HG03095 (cell line): ENCODE results near the gene FGR.
"Not testable (repeated sequence)": the region's sequence is repeated elsewhere in the genome, so short reads cannot be mapped to it uniquely, and the experiment has no call there.

Experiments used
- ATAC-seq: cut with Tn5 transposase; IDR thresholded peaks from one replicate; pipeline ENCODE4 v1.9.1; 2021; ENCODE audit warnings: moderate library complexity; ENCODE audit not compliant: unreplicated experiment

Gene FGR

GRCh38 chr1:27638047-27638734 lies 3.2 kb upstream of the FGR start:
- no peak for ATAC-seq

- no peak for ATAC-seq
Measured at GRCh38 chr1:27635396-27636142, 584 bp upstream of the FGR start.

- no peak for ATAC-seq
Measured at GRCh38 chr1:27634177-27634984, 604 bp downstream of the FGR start.

DNA sequence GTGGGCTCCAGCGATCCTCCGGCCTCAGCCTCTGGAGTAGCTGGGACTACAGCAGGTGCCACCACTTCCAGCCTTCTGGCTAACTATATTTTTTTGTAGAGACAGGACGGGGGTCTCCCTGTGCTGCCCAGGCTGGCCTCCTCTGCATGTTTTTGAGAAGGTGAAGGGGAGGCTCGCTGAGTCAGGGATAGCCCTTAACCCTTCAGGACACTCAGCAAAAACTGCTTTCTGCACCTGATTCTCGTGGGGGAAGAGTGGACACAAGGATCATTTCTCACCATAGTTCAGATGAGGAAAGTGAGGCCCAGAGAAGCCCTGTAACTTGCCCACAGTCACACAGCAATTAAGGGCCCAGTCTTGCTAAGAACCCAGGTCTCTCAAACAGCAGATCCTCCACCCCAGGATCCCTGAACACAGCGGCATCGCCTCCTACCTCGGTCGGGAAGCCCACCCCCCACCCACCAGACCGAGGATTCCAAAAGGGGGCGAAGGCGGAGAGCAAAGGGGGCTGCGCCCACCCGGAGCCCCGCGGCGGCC lies 1.3 kb downstream of the FGR start:
- no peak for ATAC-seq

DNA sequence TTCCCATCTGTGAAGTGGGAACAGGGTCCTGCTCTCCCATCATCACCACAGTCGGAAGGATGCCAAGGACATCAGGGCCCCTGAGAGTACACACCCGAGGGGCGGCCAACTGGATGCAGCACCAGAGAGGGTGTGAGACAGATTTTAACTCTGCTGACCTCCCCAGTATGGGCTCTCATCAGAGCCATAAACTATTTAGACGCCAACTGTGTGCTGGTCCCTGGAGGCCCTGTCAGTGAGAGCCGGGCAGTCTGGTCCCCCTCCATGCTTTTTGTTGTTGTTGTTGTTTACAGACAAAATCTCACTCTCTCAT lies 1.7 kb downstream of the FGR start:
- ATAC-seq, result no peak

DNA sequence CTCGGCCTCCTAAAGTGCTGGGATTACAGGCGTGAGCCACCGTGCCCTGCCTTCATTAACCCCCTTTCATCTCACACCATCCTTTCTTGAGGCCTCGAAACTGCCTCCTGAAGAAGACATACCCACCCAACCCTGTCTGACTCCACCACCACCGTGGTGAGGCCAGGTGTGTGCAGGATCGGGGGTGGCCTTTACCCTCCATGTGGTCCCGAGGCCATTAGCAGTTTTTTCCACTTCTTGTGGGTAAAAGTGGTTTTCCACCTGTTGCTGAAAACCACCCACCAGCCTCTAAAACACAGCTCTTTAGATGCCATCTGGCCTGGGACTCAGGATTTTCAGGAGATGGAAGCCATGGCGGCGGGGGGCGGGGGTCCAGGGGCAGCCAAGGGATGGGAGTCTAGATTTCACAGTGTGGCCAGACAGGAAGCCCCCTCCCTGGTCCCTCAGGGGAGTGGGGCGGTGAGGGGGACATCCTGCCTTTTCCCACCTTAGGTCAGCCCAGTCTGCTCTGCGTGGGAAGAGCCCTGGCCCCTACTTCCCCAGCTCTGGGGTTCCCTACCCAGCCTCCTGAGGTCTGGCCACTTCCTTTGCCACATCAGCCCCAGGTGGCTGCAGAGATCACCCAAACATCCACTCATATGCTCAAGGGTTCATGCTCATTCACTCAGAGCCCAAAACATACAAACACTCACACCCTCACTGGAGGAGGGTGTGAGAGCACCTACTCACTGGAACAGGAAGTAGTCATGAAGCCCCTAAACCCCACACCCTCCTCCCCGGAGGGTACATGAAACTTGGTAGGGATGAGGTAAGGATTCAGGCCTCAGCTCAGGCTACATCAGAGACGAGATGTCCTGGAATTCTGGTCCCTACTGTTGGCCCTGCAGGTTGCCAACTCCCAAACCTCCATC lies 2.3 kb downstream of the FGR start:
- no peak for ATAC-seq

- ATAC-seq, result no peak
Measured at GRCh38 chr1:27630859-27631491, 4.0 kb downstream of the FGR start.

DNA sequence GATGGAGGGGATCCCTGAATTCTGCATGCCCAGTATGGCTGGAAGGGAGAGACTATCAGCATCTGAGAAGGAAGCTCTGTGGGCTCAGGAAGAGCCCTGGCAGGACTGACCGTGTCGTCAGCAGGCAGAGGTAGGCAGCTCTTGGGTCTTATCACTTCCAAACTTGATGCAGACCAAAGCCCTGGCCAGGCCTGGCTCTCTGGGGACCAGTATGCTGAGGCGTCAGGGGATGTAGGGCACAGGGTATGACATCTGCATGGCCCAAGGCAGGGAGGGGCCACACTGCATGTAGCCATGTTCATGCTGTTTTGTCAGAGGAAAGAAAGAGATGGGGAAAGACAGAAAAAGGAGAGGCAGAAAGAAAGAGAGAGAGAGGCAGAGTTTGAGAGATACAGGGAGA lies 6.3 kb downstream of the FGR start:
- ATAC-seq, result no peak

DNA sequence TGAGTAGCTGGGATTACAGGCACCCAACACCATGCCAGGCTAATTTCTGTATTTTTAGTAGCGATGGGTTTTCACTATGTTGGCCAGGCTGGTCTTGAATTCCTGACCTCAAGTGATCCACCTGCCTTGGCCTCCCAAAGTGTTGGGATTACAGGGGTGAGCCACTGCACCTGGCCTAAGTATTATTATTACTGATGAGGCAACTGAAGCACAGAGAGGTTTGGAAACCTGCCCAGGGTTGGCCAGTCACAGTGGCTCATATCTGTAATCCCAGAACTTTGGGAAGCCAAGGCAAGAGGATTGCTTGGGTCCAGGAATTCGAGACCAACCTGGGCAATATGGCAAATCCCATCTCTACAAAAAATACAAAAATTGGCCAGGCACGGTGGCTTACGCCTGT lies 7.3 kb downstream of the FGR start:
- not testable (repeated sequence) for ATAC-seq

DNA sequence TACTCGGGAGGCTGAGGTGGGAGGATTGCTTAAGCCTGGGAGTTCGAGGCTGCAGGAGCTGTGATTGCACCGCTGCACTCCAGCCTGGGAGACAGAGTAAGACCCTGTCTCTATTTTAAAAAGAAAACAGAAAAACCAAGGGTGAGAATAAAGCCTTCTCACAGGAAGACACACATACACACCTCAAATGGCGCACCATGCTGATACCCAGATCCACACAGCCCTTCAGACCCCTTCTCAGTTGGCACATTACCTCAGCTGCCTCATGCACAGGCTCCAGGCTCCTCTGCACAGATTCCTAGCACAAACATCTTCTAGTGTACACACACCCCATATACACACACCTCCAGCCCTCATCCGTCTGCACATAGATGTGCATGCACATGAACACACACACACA lies 7.9 kb downstream of the FGR start:
- ATAC-seq, result no peak

DNA sequence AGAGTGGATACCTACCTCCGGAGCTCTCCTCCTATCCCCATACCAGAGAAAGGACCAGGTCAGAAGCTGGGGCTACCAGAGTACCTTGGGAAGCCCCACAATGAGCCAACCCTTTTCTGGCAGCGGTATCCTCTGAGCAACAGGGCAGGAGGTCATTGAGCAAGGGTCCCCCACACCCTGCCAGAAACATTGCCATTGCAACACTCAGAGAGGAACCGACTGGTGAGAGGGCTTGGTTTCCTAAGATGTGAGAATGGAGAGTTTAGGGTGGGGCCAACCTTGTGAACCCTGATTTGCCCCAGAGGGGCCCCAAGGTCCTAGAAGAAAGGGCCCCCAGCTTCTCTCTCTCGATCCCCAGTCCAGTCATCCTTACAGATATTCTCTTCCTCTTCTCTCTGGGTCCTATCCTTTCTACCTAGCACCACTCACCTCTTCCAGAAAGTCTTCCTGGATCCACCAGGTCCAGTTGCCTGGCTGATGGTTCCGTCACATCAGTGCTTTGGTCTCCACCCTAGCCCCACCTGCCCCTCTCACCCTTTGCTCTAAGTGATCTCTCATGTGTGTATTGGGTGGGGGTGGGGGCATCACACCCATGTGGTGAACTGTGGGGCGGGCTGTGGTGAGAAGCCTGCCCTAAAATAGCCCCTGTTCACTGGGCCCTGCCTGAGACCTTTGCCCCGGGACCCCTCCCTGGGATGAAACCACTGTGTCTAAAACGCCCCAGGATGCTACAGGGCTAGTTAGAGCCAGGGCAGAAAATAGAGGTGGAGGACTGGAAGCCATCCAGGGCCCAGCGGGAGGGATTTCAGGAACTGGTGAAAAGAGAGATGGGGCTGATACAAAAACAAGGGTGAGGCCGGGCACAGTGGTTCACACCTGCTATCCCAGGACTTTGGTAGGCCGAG lies 8.7 kb downstream of the FGR start:
- ATAC-seq, result no peak

- ATAC-seq, result no peak
Measured at GRCh38 chr1:27624467-27625178, 10.4 kb downstream of the FGR start.

- ATAC-seq, result no peak
Measured at GRCh38 chr1:27623327-27624212, 11.4 kb downstream of the FGR start.

DNA sequence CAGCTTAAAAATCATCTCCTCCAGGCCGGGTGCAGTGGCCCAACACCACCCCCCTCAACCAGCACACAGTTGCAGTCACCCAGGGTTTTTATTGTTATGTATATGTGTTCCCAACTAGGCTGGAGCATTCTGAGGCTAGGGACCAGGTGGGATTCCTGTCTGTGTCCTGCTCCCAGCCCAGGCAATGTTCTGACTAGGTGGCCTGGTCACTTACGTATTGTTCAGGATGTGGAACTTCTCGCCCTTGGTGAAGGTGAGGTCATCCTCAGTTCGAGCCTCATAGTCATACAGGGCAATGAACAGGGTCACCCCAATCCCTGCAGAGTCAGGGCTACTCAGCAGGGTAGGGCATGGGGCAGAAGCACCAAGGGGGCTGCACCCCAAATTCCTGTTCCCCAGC lies 12.2 kb downstream of the FGR start:
- no peak for ATAC-seq

DNA sequence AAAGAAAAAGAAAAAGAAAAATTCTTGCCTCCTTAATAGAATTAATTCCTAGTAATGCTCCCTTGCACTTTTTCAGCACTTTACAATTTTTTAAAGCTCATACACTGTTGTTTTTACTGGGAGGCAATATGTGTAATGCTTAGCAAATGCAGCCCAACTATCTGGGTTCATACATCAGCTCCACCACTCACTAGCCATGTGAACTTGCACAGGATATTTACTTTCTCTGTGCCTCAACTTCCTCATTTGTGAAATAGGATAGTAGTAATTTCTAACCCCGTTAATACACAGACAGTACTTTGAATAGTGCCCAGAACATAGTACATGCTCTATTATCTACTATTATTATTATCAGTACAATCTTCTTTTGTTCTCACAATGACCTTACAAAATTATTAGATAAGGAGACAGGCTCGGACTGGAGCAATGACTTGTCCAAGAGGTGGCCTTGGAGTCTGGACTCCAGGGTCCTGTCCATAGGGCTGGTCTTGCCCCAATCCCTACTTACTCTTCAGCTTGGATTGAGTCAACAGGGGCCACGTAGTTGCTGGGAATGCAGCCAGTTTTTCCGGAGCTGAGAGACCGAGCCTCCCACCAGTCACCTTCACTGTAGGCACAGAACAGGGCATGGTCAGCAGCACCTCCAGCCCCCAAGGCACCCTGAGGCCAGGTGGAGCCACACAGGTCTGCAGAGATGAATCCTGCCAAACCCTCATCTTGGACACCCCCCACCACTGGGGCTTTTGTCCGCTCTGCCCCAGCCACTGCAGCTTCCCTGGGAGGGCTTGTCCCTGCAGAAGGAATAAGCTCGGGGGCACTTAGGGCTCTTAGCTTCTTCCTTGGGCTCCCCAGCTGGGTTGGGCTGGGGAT lies 13.7 kb downstream of the FGR start:
- no peak for ATAC-seq

DNA sequence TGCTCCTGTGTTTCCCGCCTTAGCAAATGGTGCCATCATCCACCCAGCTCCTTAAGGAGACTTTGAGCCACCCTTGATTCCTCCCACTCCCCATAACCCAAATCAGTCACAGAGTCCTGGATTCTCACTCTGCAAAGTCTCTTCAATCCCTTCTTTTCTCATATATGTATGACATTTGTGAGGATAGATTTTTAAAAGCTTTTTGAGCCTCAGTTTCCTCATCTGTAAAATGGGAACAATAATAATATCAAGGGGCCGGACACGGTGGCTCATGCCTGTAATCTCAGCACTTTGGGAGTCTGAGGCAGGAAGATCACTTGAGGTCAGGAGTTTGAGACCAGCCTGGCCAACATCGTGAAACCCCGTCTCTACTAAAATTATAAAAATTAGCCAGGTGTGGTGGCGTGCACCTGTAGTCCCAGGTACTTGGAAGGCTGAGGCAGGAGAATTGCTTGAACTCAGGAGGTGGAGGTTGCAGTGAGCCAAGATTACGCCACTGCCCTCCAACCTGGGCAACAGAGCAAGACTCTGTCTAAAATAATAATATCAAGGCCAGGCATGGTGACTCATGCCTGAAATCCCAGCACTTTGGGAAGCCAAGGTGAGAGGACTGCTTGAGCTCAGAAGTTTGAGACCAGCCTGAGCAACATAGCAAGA lies 15.1 kb downstream of the FGR start:
- not testable (repeated sequence) for ATAC-seq
